Activated CD4-positive, alpha-beta T cell treated with anti-CD3 and anti-CD28 coated beads for 36 hours (primary cell): Measurements from ENCODE around the gene ANKS3. TPM values are rescaled to one million over a fixed set of nuclear protein-coding genes. Genes with fewer than 3 reads are reported as not detected.

Source experiments
- ATAC-seq: fragments of 200-7000 bp; cut with Tn5 transposase; one replicate; pipeline ENCODE4 v1.10.0; 2021; ENCODE audit warnings: mild to moderate bottlenecking, moderate library complexity
- CTCF ChIA-PET: fragments of 350-600 bp; sonication (Branson Sonifier 250); formaldehyde crosslinking; loops from one replicate; lab custom pipeline; 2021; ENCODE audit warnings: antibody characterized with exemption; lab: Charles Lee
- POLR2A ChIA-PET: fragments of 350-600 bp; sonication (Branson Sonifier 250); formaldehyde crosslinking; loops from one replicate; lab custom pipeline; 2021; ENCODE audit warnings: antibody characterized with exemption, inconsistent platforms; lab: Charles Lee
- DNase-seq: peaks from one replicate; pipeline ENCODE4 v3.0.0-alpha.2; 2020
- H3K27ac Mint-ChIP-seq: one replicate; pipeline ENCODE4 v1.8.0; 2021; ENCODE audit warnings: mixed read lengths
- H3K27me3 Mint-ChIP-seq: one replicate; pipeline ENCODE4 v1.8.0; 2021; ENCODE audit warnings: mixed read lengths
- H3K36me3 Mint-ChIP-seq: one replicate; pipeline ENCODE4 v1.8.0; 2021; ENCODE audit warnings: low read depth, mixed read lengths
- H3K4me1 Mint-ChIP-seq: one replicate; pipeline ENCODE4 v1.8.0; 2021; ENCODE audit warnings: mixed read lengths
- H3K4me3 Mint-ChIP-seq: one replicate; pipeline ENCODE4 v1.8.0; 2021; ENCODE audit warnings: mild to moderate bottlenecking, moderate library complexity, mixed read lengths
- H3K9me3 Mint-ChIP-seq: one replicate; pipeline ENCODE4 v1.8.0; 2021; ENCODE audit warnings: low read depth, mixed read lengths
- intact Hi-C, 2 experiments: fragments of 100-400 bp; cut with DNase I in 1 of 2; cut with micrococcal nuclease in 1 of 2; formaldehyde crosslinking; loops; one replicate each; pipeline versions ENCODE4 v1.14.2 to v1.15.1; 2022 to 2024; cut with DNase I, micrococcal nuclease
- total RNA-seq, 2 experiments: library from RNA; stranded (reverse); gene quantifications; one replicate each; pipeline ENCODE4 v1.2.3, GENCODE V29; 2021

The ANKS3 gene
- total RNA-seq, 2 experiments from 2014 or later, result 12.1 to 14.1 TPM

GRCh38 chr16:4682084-4682591, 51.9 kb downstream of the ANKS3 start:
- ATAC-seq, result no peak
- POLR2A ChIA-PET, result interaction anchor here (0.7 kb wide), 1 partner anchor 18 kb away, joined by 3 read pairs; no protein-coding TSS in a partner anchor
- CTCF ChIA-PET, result interaction anchor here (0.6 to 1.0 kb wide), 3 partner anchors 30 to 877 kb away, joined by 3 read pairs; no protein-coding TSS in a partner anchor
- Mint-ChIP-seq H3K4me3 (no peak overlapping the region), H3K27ac (no peak overlapping the region), H3K36me3 (peaks cover 9% of the 10 kb centered on the region), H3K9me3 (no peaks in the 10 kb centered on the region), H3K4me1 (peaks cover 9% of the 10 kb centered on the region), H3K27me3 (no peaks in the 10 kb centered on the region)
- DNase-seq, result no peak
- intact Hi-C loops, result no loop called here

- H3K4me1 Mint-ChIP-seq, result peaks cover 15% of the 10 kb centered on the region
- H3K27me3 Mint-ChIP-seq, result no peaks in the 10 kb centered on the region
- CTCF ChIA-PET, result interaction anchor here (0.6 to 1.0 kb wide), 2 partner anchors 21 to 154 kb away, joined by 3 read pairs; no protein-coding TSS in a partner anchor
- intact Hi-C loops, result no loop called here
- peak; percentile 12 for ATAC-seq
- peak; percentile 31 for DNase-seq
- no peak overlapping the region for H3K4me3 Mint-ChIP-seq
- H3K27ac Mint-ChIP-seq, result peak overlapping the region; percentile 63
- no peaks in the 10 kb centered on the region for H3K9me3 Mint-ChIP-seq
- POLR2A ChIA-PET, result interaction anchor here (0.7 kb wide), 1 partner anchor 17 kb away, joined by 3 read pairs; no protein-coding TSS in a partner anchor
- H3K36me3 Mint-ChIP-seq, result peaks cover 14% of the 10 kb centered on the region
Observed at GRCh38 chr16:4681471-4682083, 52.5 kb downstream of the ANKS3 start.

DNA sequence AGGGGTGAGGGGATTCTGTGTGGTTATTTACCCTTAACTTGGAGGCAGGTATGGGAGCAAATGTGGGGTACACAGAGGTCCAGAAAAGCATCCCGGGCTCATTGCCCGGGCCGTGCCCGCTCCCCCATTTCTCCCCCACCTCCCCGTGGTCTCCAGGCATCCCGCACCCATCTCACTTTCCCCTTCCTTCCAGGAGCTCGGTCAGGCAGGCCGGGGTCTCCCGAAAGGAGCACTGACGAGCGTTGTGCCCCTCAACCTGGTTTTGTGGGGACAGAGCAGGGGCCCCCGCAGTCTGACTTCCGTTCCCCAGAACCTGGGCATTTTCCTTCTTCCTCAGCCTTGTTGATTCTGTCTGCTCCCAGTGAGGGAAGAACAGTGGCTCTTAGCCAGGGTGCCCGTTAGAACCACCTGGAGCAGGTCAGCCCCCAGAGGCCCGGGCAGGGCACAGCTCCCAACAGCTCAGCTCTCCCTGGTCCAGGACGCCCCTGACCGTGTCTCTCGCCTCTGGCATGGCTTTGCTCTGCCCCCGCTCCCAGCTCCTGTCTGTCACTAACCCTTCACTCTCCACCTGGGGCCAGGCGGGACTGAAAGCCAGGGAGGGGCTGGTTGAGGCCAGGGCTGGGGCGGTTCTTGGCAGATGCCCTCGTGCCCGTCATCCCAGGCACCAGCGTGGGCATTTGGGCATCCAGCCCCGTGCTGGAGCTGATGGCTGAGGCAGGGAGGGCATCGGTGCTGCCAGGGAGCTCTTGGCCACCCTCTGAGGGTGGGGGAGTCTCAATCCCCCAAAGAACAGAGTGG, 53.2 kb downstream of the ANKS3 start:
- ChIA-PET POLR2A (no interaction called here), CTCF (interaction anchor here (0.6 kb wide), 1 partner anchor 20 kb away, joined by 3 read pairs; no protein-coding TSS in a partner anchor)
- no peak overlapping the region for H3K27ac Mint-ChIP-seq
- DNase-seq (no peak), ATAC-seq (no peak)
- intact Hi-C loops, result no loop called here
- H3K27me3 Mint-ChIP-seq, result no peaks in the 10 kb centered on the region
- H3K9me3 Mint-ChIP-seq, result no peaks in the 10 kb centered on the region
- peak overlapping the region; percentile 35 for H3K4me3 Mint-ChIP-seq
- H3K4me1 Mint-ChIP-seq, result peaks cover 22% of the 10 kb centered on the region
- peaks cover 19% of the 10 kb centered on the region for H3K36me3 Mint-ChIP-seq

DNA sequence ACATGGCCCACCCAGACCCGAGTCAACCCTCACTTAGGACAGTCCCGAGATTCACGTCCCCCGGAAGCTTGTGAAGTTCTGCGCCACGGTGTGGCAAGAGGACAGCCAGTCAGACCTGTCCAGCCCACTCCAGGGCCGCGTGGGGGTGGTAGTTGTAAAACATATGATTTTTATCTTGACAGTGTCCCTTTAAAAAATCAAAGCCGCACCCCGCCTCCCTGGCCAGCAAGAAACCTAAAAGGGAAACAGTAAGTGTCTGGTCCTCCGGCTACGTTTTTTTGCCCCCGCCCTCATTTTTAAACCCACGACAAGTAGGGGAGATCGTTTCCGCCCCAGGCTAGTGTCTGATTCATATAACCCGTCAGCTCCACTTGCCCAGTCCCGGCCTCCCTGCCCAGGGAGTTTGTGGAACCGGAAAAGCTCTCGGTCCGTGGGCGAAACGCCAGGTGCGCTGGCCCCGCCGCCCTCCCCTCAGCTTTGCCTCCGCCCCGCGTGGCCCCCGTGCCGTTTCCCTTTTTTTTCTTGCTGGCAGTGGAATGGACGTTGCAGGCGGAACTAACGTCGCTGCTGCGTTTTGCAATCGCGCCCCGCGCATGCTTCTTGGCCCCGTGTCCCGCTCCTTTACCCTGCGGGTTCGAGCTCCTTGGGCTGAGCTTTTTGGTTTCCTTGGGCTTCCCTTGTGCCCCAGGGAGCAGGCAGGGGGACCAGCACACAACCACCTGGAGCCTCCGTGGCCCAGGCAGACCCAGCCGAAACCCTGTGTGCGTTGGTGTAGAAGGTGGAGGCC, 54.0 kb downstream of the ANKS3 start:
- POLR2A ChIA-PET, result no interaction called here
- peaks cover 27% of the 10 kb centered on the region for H3K4me1 Mint-ChIP-seq
- no peak overlapping the region for H3K4me3 Mint-ChIP-seq
- H3K27ac Mint-ChIP-seq, result peak overlapping the region; percentile 31
- peaks cover 17% of the 10 kb centered on the region for H3K36me3 Mint-ChIP-seq
- DNase-seq (peak; percentile 17), ATAC-seq (no peak)
- intact Hi-C loops, result loop anchor here in 1 of 2 experiments (5.0 kb wide), 1 partner anchor 53 kb away; no protein-coding TSS in a partner anchor
- CTCF ChIA-PET, result no interaction called here
- no peaks in the 10 kb centered on the region for H3K27me3 Mint-ChIP-seq
- H3K9me3 Mint-ChIP-seq, result no peaks in the 10 kb centered on the region

GRCh38 chr16:4679156-4679849, 54.8 kb downstream of the ANKS3 start:
- Mint-ChIP-seq H3K4me3 (no peak overlapping the region), H3K4me1 (peaks cover 27% of the 10 kb centered on the region), H3K27me3 (no peaks in the 10 kb centered on the region), H3K9me3 (no peaks in the 10 kb centered on the region), H3K27ac (no peak overlapping the region), H3K36me3 (peaks cover 14% of the 10 kb centered on the region)
- no peak for ATAC-seq
- no peak for DNase-seq
- ChIA-PET POLR2A (no interaction called here), CTCF (no interaction called here)
- intact Hi-C loops, result loop anchor here in 1 of 2 experiments (5.0 kb wide), 1 partner anchor 52 kb away; no protein-coding TSS in a partner anchor

GRCh38 chr16:4678596-4678995, 55.5 kb downstream of the ANKS3 start:
- no peaks in the 10 kb centered on the region for H3K9me3 Mint-ChIP-seq
- CTCF ChIA-PET, result no interaction called here
- H3K27ac Mint-ChIP-seq, result peak overlapping the region; percentile 26
- DNase-seq (no peak), ATAC-seq (no peak)
- POLR2A ChIA-PET, result no interaction called here
- H3K36me3 Mint-ChIP-seq, result peaks cover 15% of the 10 kb centered on the region
- intact Hi-C loops, result loop anchor here in 1 of 2 experiments (5.0 kb wide), 1 partner anchor 51 kb away; no protein-coding TSS in a partner anchor
- no peak overlapping the region for H3K4me3 Mint-ChIP-seq
- H3K4me1 Mint-ChIP-seq, result peaks cover 27% of the 10 kb centered on the region
- H3K27me3 Mint-ChIP-seq, result no peaks in the 10 kb centered on the region

- CTCF ChIA-PET, result no interaction called here
- Mint-ChIP-seq H3K27me3 (no peaks in the 10 kb centered on the region), H3K36me3 (peaks cover 15% of the 10 kb centered on the region), H3K27ac (peak overlapping the region; percentile 26), H3K9me3 (no peaks in the 10 kb centered on the region), H3K4me3 (no peak overlapping the region), H3K4me1 (peaks cover 27% of the 10 kb centered on the region)
- no peak for DNase-seq
- no peak for ATAC-seq
- POLR2A ChIA-PET, result interaction anchor here (0.7 kb wide), 1 partner anchor 32 kb away, joined by 6 read pairs; no protein-coding TSS in a partner anchor
- intact Hi-C loops, result loop anchor here (2.0 to 5.0 kb wide), 2 partner anchors 51 to 53 kb away; partner anchors contain the start of gene MGRN1 (in 1 of the 2)
Observed at GRCh38 chr16:4677994-4678393, 56.1 kb downstream of the ANKS3 start.

GRCh38 chr16:4677390-4677789, 56.7 kb downstream of the ANKS3 start:
- Mint-ChIP-seq H3K4me3 (no peak overlapping the region), H3K27ac (peak overlapping the region; percentile 99), H3K4me1 (peaks cover 25% of the 10 kb centered on the region), H3K36me3 (peaks cover 15% of the 10 kb centered on the region), H3K27me3 (no peaks in the 10 kb centered on the region), H3K9me3 (no peaks in the 10 kb centered on the region)
- POLR2A ChIA-PET, result no interaction called here
- DNase-seq (no peak), ATAC-seq (no peak)
- CTCF ChIA-PET, result no interaction called here
- intact Hi-C loops, result loop anchor here (2.0 to 5.0 kb wide), 2 partner anchors 50 to 53 kb away; partner anchors contain the start of gene MGRN1 (in 1 of the 2)

- Mint-ChIP-seq H3K36me3 (peaks cover 17% of the 10 kb centered on the region), H3K9me3 (no peaks in the 10 kb centered on the region), H3K4me3 (peak overlapping the region; percentile 69), H3K27ac (peak overlapping the region; percentile 99), H3K4me1 (peaks cover 25% of the 10 kb centered on the region), H3K27me3 (no peaks in the 10 kb centered on the region)
- POLR2A ChIA-PET, result interaction anchor here (0.6 kb wide), 1 partner anchor 30 kb away, joined by 6 read pairs; no protein-coding TSS in a partner anchor
- CTCF ChIA-PET, result interaction anchor here (1.5 kb wide), 1 partner anchor 16 kb away, joined by 6 read pairs; the partner anchor contains the start of gene NUDT16L1
- peak; percentile 23 for ATAC-seq
- intact Hi-C loops, result loop anchor here (1.0 to 5.0 kb wide), 4 partner anchors 16 to 61 kb away; partner anchors contain the start of genes MGRN1 (in 1 of the 2) and NUDT16L1 (in 1 of the 2)
- DNase-seq, result peak; percentile 38
Observed at GRCh38 chr16:4676831-4677230, 57.2 kb downstream of the ANKS3 start.
